ENCODE results near the gene VAV3. TPM values are rescaled to one million over a fixed set of nuclear protein-coding genes. Genes with fewer than 3 reads are reported as not detected.

VAV3 gene
- total and polyA plus RNA-seq, 8 donors: 7.1 to 21.4 (median 12.8) TPM

DNA sequence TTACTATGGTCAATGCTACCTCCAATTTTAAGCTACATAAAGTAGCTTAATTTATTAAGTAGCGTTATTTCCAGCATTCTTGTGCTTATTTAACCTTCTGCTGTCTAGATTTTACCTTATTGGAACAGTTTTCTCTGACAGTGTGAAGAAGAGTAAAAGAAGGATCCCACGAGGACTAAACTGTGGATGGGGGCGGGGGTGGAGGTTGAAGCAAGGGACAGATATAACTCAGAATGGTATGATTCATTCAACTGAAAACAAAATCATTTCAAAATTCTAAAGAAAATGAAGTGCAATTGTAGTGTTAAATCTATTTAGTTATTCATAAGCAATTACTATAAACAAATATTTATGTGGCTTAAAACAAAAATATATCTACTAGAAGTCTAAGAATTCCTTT lies 11.5 kb upstream of the VAV3 start:
- H3K9me3 ChIP-seq: no peaks in the 10 kb centered on the region
- no peak for DNase-seq
- intact Hi-C loops (cut with DNase I): no loop called here
- FAIRE-seq: no peak
- H3K36me3 ChIP-seq: no peaks in the 10 kb centered on the region
- TF ChIP-seq, protein P1, sequence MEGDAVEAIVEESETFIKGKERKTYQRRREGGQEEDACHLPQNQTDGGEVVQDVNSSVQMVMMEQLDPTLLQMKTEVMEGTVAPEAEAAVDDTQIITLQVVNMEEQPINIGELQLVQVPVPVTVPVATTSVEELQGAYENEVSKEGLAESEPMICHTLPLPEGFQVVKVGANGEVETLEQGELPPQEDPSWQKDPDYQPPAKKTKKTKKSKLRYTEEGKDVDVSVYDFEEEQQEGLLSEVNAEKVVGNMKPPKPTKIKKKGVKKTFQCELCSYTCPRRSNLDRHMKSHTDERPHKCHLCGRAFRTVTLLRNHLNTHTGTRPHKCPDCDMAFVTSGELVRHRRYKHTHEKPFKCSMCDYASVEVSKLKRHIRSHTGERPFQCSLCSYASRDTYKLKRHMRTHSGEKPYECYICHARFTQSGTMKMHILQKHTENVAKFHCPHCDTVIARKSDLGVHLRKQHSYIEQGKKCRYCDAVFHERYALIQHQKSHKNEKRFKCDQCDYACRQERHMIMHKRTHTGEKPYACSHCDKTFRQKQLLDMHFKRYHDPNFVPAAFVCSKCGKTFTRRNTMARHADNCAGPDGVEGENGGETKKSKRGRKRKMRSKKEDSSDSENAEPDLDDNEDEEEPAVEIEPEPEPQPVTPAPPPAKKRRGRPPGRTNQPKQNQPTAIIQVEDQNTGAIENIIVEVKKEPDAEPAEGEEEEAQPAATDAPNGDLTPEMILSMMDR (IDR thresholded peaks at IDR 0.05): no peak
- H3K4me3 ChIP-seq: no peak overlapping the region
- H3K27ac ChIP-seq: no peak overlapping the region
- no peaks in the 10 kb centered on the region for H3K27me3 ChIP-seq
- no peak for ATAC-seq
- 63 to 69% methylated on average over 3 of the region's 3 CpGs for WGBS, 2 donors
- H3K4me1 ChIP-seq: no peaks in the 10 kb centered on the region

GRCh38 chr1:107975851-107976250 lies 10.9 kb upstream of the VAV3 start:
- H3K27me3 ChIP-seq: no peaks in the 10 kb centered on the region
- TF ChIP-seq, protein P1 (IDR thresholded peaks at IDR 0.05): no peak
- no peak overlapping the region for H3K27ac ChIP-seq
- H3K4me3 ChIP-seq: no peak overlapping the region
- intact Hi-C loops (cut with DNase I): no loop called here
- H3K36me3 ChIP-seq: no peaks in the 10 kb centered on the region
- 76 to 84% methylated on average over 4 of the region's 4 CpGs for WGBS, 2 donors
- no peak for ATAC-seq
- H3K4me1 ChIP-seq: no peaks in the 10 kb centered on the region
- no peaks in the 10 kb centered on the region for H3K9me3 ChIP-seq
- no peak for FAIRE-seq
- DNase-seq: no peak

GRCh38 chr1:107974090-107974489 lies 9.1 kb upstream of the VAV3 start:
- H3K27me3 ChIP-seq: no peaks in the 10 kb centered on the region
- ATAC-seq (no peak), FAIRE-seq (no peak), DNase-seq (no peak)
- H3K9me3 ChIP-seq: no peaks in the 10 kb centered on the region
- TF ChIP-seq, protein P1 (IDR thresholded peaks at IDR 0.05): no peak
- intact Hi-C loops (cut with DNase I): no loop called here
- H3K27ac ChIP-seq: no peak overlapping the region
- WGBS, 2 donors: 12% methylated on average over 2 of the region's 2 CpGs
- no peak overlapping the region for H3K4me3 ChIP-seq
- no peaks in the 10 kb centered on the region for H3K4me1 ChIP-seq
- no peaks in the 10 kb centered on the region for H3K36me3 ChIP-seq

GRCh38 chr1:107972391-107973180 lies 7.6 kb upstream of the VAV3 start:
- 31 to 42% methylated on average over 3 of the region's 3 CpGs for WGBS, 2 donors
- no peaks in the 10 kb centered on the region for H3K4me1 ChIP-seq
- no peak for DNase-seq
- no peaks in the 10 kb centered on the region for H3K27me3 ChIP-seq
- TF ChIP-seq, protein P1 (IDR thresholded peaks at IDR 0.05): no peak
- H3K27ac ChIP-seq: no peak overlapping the region
- no peaks in the 10 kb centered on the region for H3K36me3 ChIP-seq
- H3K9me3 ChIP-seq: no peaks in the 10 kb centered on the region
- intact Hi-C loops (cut with DNase I): no loop called here
- no peak for ATAC-seq
- FAIRE-seq: no peak
- H3K4me3 ChIP-seq: no peak overlapping the region

GRCh38 chr1:107966550-107966949 lies 1.6 kb upstream of the VAV3 start:
- ATAC-seq: no peak
- TF ChIP-seq, protein P1 (IDR thresholded peaks at IDR 0.05): no peak
- Histone ChIP-seq H3K27ac (no peak overlapping the region), H3K4me3 (no peak overlapping the region), H3K9me3 (no peaks in the 10 kb centered on the region), H3K36me3 (no peaks in the 10 kb centered on the region), H3K4me1 (no peaks in the 10 kb centered on the region), H3K27me3 (no peaks in the 10 kb centered on the region)
- intact Hi-C loops (cut with DNase I): no loop called here
- FAIRE-seq: no peak
- no peak for DNase-seq
- WGBS, 2 donors: 76 to 80% methylated on average over 8 of the region's 8 CpGs

Data from pancreas (tissue), 10 donors.